HAP-1 (cell line): Measurements from ENCODE around the gene CYSRT1.

Source experiments
- DNase-seq, 2 experiments: peaks; one replicate each; pipeline ENCODE4 v3.0.0-alpha.2; 2016 to 2020; ENCODE audit warnings: low spot score in 2 of 2
- H3K27me3 ChIP-seq: fragments of 250-450 bp; sonication (Bioruptor Pico); 2 replicates; pipeline ENCODE4 v1.5.1; 2020; ENCODE audit warnings: low read depth, mild to moderate bottlenecking, moderate library complexity
- H3K36me3 ChIP-seq: fragments of 250-450 bp; sonication (Bioruptor Pico); replicated peaks from 2 replicates; pipeline ENCODE4 v1.5.1; 2020; ENCODE audit warnings: mild to moderate bottlenecking
- H3K4me1 ChIP-seq: fragments of 250-450 bp; sonication (Bioruptor Pico); 2 replicates; pipeline ENCODE4 v1.5.1; 2020; ENCODE audit warnings: mild to moderate bottlenecking
- H3K4me3 ChIP-seq: fragments of 250-450 bp; sonication (Bioruptor Pico); 2 replicates; pipeline ENCODE4 v1.5.1; 2020; ENCODE audit warnings: mild to moderate bottlenecking, moderate library complexity
- H3K9me3 ChIP-seq: fragments of 250-450 bp; sonication (Bioruptor Pico); 2 replicates; pipeline ENCODE4 v1.5.1; 2020; ENCODE audit warnings: mild to moderate bottlenecking, moderate library complexity
- in situ Hi-C: fragments of 300-500 bp; cut with MboI; formaldehyde crosslinking; loops from 3 replicates; pipeline ENCODE4 v1.14.3; 2020; ENCODE audit warnings: low sequenced_read_pairs, inconsistent platforms, mixed read lengths

Gene CYSRT1

DNA sequence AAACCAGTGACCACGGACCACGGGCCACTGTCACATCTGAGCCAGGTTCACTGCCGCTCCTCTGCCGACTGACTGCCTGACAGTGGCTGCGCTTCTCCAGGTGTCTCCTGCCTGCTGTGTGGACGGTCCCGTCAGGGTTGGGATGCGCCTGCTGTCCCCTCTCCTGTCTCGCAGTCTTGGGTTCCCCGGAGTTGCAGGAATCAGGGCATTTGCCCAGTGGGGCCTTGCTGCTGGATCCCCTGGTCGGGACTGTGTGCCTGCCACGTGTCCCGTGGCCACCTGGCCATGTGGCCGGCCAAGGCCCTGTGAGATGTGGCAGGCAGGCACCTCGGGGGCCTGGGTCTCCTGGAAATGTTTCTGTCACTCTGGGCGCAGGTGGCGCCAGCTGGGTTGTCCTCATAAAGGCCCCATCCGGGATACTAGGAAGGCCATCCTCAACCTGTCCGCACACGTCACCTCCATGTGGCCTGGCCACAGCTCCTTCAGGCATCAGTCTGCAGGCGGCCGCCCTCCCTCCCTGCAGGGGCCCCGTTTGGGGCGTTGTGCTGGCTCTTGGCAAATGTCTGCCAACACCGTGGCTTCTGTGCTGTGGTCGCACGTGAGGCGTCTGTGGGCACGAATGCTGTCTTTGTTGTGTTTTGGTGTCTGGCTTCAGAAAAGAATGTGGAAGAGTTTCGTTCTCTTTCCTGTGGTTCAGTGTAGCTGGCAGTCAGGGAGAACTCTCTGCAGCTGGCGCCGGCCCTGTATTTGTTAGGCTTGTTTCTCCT is 46.1 kb downstream of the CYSRT1 start:
- in situ Hi-C loops, result no loop called here
- H3K4me1 ChIP-seq, result no peaks in the 10 kb centered on the region
- no peaks in the 10 kb centered on the region for H3K27me3 ChIP-seq
- H3K36me3 ChIP-seq, result peaks cover 43% of the 10 kb centered on the region
- no peak overlapping the region for H3K4me3 ChIP-seq
- no peak for DNase-seq
- H3K9me3 ChIP-seq, result no peaks in the 10 kb centered on the region

DNA sequence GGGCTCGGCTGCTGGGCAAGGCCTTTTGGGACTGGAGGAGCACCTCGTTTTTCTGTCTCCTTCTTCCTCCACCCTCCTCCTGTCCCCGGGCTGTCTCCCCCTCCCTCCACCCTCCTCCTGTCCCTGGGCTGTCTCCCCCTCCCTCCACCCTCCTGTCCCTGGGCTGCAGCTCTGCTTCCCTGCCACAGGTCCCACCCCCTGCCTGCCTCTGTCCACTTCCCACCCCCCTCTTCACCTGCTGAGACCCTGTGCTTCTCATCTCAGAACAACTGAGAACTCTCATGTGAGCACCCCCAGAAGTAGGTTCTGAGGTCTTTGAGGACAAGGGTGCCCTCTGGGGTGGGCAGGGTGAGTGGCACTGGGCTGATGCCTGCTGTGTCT is 46.7 kb downstream of the CYSRT1 start:
- DNase-seq, result peak in 1 of 2 experiments; percentile 6
- in situ Hi-C loops, result no loop called here
- Histone ChIP-seq H3K9me3 (no peaks in the 10 kb centered on the region), H3K4me1 (peaks cover 2% of the 10 kb centered on the region; the same call in 1 of the 2 replicates), H3K4me3 (no peak overlapping the region), H3K36me3 (peaks cover 40% of the 10 kb centered on the region), H3K27me3 (no peaks in the 10 kb centered on the region)

DNA sequence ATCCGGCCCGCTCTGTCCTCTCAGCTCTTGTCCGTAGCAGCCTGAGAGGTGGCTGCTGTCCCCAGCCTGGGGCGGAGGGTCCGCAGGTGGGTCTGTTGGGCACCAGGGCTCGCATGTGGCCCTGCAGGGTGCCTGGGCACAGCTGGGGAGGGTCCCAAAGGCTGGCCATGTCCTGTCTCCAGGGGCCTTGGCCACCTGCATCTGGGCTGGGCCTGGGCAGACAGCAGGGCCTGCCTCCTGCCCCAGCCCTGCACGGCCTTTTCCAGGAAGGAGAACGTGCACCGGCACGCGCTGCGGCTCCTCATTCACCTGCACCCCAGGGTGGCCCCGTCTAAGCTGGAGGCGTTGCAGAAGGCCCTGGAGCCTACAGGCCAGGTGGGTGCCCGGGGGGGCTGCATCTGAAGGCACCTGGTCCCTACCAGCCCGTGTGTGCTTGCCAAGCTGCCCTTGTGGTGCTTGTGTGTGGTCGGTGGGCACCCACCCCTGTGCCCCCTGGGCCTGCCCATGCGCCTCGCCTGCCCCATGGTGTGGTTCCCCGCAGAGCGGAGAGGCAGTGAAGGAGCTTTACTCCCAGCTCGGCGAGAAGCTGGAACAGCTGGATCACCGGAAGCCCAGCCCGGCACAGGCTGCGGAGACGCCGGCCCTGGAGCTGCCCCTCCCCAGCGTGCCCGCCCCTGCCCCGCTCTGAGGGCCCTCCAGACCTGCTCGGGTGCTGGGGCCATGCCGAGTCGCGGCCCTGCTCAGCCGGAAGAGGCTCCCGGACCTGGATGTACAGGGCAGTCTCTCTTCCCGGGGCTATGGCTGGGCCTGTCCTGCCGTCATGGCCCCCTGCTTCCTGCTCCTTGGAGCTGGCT is 47.5 kb downstream of the CYSRT1 start:
- Histone ChIP-seq H3K9me3 (no peaks in the 10 kb centered on the region), H3K36me3 (peaks cover 40% of the 10 kb centered on the region), H3K4me3 (no peak overlapping the region), H3K27me3 (no peaks in the 10 kb centered on the region), H3K4me1 (peaks cover 3% of the 10 kb centered on the region; the same call in 1 of the 2 replicates)
- DNase-seq, result no peak
- in situ Hi-C loops, result no loop called here

DNA sequence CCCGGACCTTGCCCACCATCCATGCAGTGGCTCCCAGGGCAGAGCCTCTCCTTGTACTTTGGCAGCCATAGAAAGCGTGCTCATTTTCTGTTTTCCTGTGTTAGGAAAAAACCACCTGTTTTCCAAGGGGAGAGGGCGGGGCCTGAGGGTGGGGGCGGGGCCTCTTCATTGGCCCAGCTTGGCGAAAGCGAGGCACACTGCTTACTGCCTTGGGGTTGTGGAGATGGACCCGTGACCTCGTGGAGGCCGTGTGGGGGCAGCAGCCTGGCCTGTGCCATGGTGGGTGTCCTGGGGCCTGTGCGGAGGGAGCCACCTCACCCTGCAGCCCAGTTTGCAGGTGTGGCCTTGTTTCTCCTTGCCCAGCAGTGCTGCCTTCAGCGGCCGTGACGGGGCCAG is 48.1 kb downstream of the CYSRT1 start:
- H3K27me3 ChIP-seq, result no peaks in the 10 kb centered on the region
- no peaks in the 10 kb centered on the region for H3K9me3 ChIP-seq
- peaks cover 33% of the 10 kb centered on the region for H3K36me3 ChIP-seq
- in situ Hi-C loops, result no loop called here
- H3K4me1 ChIP-seq, result peaks cover 3% of the 10 kb centered on the region; the same call in 1 of the 2 replicates
- no peak for DNase-seq
- no peak overlapping the region for H3K4me3 ChIP-seq

DNA sequence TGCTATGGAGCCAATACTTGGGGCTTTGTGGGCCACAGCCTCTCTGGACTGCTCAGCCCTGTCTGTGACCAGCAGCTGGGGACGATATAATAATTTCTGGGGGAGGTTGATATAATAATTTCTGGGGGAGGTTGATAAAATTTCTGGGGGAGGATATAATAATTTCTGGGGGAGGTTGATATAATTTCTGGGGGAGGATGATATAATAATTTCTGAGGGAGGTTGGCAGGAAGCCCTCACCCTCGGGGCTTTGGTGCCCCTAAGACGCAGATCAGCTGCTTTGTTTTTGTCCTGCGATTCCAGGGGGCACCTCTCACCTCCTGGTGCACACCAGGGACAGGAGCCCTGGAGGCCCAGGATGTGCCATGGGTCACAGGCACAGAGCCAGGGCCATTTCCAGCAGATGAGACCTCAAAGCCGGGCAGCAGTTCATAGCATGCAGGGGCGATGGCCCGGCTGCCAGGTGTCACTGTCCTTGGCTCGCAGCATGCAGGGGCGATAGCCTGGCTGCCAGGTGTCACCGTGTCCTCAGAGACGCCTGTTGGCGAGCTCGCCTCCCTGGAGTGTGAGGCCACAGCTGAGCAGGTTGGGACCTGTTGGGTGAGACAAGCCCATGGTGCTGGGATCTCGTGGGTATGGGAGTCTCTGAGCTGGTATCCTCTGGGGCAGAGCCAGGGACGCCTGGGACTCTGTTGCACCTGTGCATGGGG is 48.8 kb downstream of the CYSRT1 start:
- Histone ChIP-seq H3K4me3 (no peak overlapping the region), H3K9me3 (no peaks in the 10 kb centered on the region), H3K27me3 (no peaks in the 10 kb centered on the region), H3K36me3 (peaks cover 27% of the 10 kb centered on the region), H3K4me1 (peaks cover 3% of the 10 kb centered on the region; the same call in 1 of the 2 replicates)
- peak in 1 of 2 experiments; percentile 6 for DNase-seq
- in situ Hi-C loops, result no loop called here

DNA sequence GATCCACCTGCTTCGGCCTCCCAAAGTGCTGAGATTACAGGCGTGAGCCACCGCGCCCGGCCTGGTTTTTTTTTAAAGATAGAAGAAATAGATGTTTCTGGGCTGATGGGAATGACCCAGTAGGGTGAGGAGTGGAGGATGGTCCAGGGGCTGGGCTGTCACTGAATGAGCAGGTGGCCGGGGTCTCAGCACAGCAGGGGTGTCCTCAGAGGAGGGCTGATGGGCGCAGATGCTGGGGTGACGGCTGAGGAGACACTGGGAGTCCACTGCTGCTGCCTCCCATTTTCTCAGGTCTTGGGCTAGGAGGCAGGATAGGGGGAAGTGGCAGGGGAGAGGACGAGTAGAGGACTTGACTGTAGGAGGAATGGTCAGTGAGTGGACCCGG is 50.2 kb downstream of the CYSRT1 start:
- Histone ChIP-seq H3K9me3 (no peaks in the 10 kb centered on the region), H3K4me1 (peaks cover 3% of the 10 kb centered on the region; the same call in 1 of the 2 replicates), H3K4me3 (no peak overlapping the region), H3K36me3 (peaks cover 18% of the 10 kb centered on the region), H3K27me3 (no peaks in the 10 kb centered on the region)
- in situ Hi-C loops, result no loop called here
- no peak for DNase-seq
